CD4-positive, alpha-beta T cell treated with Interleukin-4 for 4 hours (primary cell): ENCODE measurements around the gene SULT1A1.
"Not testable (repeated sequence)": the region's sequence is repeated elsewhere in the genome, so short reads cannot be mapped to it uniquely, and the experiment has no call there.

ENCODE experiments used
- DNase-seq: peaks from one replicate; pipeline ENCODE4 v3.0.0-alpha.2; 2020

The SULT1A1 gene

DNA sequence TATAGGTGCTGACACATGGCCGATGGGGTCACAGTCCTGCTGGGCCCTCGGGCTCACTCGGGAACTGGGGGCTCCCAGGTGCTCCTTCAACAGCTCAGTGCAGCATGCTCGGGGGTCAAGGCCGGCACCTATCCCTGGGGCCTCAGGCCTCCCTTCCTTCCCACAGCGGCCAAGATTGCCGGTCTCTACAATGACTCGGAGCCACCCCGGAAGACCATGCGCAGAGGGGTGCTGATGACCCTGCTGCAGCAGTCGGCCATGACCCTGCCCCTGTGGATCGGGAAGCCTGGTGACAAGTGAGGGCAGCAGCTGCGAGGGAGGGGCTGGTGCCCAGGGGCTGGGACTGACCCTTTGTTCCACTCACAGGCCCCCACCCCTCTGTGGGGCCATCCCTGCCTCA, 19.9 kb downstream of the SULT1A1 start:
- no peak for DNase-seq

DNA sequence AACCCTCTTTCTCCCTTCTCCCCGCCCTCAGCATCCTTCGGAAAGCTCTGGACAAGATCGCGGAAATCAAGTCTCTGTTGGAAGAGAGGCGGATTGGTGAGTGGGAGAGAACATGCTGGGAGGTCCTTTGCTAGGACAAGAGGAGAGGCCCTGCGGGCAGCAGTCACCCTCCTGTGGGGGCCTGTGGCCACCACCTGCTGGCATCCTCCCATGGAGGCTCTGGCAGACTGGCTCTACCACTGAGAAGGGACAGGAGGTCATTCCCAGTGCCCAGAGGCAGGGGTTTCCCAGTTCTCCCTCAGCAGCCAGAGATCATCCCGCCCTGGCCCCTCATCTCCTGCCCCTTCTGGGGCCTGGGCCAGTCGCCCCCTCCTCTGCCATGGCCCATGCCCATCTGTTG, 20.8 kb downstream of the SULT1A1 start:
- no peak for DNase-seq

DNA sequence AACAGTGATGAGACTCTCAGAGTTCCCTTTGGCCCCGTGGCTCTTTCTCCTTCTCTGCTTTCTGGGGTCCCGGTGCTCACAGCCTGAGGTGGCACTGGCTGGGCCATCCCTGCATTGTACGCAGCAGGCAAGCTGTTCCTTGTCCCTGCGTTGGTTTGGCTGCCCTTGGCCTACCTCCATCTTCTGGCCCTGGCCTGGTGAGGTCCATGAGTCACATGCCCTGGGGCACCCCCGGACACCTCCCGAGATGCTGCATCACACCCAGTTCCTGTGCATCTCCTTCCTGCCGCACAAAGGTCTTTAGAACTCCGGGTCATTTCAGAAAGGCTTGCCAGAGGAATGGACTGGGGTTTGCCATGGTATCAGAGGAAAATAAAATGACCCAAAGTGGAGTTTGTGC, 22.5 kb downstream of the SULT1A1 start:
- no peak for DNase-seq

DNA sequence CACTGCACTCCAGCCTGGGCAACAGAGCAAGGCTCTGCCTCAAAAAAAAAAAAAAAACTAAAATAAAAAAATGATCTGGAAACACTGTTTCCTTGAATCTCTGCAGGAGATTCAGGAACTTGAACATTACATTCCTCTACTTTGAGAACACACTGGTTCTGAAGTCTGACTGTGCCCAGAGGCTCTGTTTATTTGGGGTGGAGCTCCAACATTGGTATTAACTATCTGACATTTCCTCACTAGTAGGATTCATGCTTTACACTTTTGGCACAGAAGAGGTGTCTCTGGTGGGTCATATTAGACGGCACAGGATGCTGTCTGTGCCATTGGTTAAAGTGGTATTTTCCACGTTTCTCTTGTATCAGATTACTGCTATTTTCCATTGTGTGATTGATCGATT, 23.4 kb downstream of the SULT1A1 start:
- DNase-seq = no peak

DNA sequence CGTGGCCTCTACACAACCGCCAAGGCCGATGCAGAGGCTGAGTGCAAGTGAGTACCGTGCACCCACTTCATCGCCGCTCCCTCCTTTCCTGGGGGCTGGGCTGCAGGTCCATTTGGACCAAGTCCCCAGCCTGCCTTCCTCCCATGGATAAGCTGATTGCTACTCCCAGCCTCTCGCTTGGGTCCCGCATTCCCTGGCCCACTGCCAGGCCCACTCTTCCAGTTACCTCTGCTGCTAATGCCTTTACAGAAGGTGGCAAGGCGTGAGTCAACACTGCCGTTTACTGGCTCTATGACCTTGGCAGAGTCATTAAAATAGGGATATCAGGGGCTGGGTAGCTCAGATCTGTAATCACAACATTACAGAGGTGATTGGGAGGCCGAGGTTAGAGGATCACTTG, 24.2 kb downstream of the SULT1A1 start:
- no peak for DNase-seq

DNA sequence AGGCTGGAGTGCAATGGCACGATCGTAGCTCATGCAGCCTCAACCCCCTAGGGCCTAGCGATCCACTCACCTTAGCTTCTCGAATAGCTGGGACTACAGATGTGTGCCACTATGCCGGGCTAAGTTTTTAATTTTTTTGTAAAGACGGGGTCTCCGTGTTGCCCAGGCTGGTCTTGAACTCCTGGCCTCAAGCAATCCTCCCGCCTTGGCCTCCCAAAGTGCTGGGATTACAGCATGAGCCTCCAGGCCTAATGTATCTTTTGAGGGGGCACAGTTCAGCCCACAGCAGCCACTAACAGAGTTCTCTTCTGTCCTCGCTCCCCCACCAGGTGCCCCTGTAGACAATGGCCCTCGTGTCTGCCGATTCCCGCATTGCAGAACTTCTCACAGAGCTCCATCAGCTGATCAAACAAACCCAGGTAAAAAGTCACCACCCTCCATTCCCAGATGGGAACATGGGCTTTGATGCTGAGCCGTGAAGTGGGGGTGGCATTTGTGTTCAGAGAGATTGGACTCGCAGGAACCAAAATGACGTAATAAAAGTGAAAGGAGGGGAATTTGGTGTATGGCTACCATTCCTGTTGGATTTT, 29.0 kb downstream of the SULT1A1 start:
- DNase-seq = no peak

DNA sequence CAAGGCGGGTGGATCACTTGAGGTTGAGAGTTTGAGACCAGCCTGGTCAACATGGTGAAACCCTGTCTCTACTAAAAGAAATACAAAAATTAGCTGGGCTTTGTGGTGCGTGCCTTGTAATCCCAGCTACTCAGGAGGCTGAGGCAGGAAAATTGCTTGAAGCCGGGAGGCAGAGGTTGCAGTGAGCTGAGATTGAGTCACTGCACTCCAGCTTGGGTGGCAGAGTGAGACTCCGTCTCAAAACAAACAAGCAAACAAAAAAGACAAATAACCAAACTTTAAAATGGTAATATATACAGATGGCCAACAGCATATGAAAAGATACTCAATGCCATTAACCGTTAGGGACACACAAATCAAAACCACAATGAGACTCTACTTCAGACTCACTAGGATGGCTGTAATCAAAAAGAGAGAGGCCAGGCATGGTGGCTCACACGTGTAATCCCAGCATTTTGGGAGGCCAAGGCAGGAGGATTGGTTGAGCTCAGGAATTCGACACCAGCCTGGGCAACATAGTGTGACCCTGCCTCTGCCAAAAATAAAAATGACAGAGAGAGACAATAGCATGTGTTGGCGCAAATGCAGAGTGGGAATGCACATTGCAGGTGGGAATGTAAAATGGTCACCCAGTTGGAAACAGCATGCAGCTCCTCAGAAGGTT, 34.3 kb downstream of the SULT1A1 start:
- DNase-seq = no peak

DNA sequence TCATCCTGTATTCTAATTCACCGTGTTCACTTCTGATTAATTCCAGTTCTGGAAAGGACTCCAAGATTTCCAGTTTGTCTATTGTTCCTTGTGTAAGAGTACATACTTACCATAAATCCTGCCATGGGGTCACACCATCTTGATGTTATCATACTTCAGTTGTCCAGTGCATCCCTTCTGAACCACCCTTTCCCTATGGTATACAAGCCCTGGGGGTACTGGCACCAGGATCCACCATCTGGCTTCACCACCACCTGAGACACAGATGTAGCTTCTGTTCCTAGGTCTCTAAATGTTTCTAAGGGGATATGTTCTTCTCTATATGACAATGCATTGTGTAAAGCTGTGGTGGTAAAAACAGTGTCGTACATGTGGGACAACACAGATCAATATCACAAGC, 34.9 kb downstream of the SULT1A1 start:
- DNase-seq = no peak

DNA sequence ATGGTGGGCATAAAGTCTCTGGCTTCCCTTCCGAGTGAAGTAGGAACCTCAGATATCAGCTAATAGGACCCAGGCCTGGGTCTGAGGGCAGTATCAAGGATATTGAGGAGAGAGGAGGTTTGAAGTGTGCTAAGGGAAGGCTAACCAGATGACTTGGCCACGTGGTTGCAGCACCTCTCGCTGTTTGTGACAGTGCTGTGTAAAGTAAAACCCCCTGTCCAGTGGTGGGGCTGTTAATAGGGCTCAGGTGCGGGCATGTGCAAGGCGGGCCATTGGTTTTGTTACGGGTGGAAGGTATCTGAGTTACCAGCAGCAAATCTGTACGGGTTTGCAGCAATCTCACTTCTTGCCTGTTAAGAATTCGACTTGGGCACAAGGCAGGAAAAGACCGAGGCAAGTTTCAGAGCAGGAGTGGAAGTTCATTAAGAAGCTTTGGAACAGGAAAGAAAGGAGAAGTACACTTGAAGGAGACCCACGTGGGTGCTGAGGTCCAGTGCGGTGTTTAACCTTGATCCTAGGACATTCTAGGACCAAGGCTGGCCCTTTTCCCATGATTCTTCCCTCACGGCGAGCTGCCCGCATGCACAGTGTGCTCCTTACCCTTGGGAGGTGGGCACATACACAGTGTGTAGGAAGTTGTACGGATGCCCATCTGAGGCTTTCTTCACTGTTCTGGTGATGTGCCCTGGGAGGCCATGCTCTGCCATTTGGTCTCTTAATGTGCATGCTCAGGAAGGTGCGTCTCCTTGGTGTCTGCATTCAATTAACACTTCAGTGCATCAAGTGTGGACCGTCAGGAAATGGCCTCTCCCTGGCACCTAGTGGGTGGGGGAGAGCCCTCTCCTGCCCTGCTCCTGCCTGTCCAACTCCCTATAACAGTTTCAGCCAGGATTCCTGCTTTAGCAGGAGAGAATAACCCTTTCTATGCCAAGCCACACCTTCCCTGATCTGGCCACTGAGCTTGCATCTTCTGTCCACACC, 35.8 kb downstream of the SULT1A1 start:
- DNase-seq = no peak

DNA sequence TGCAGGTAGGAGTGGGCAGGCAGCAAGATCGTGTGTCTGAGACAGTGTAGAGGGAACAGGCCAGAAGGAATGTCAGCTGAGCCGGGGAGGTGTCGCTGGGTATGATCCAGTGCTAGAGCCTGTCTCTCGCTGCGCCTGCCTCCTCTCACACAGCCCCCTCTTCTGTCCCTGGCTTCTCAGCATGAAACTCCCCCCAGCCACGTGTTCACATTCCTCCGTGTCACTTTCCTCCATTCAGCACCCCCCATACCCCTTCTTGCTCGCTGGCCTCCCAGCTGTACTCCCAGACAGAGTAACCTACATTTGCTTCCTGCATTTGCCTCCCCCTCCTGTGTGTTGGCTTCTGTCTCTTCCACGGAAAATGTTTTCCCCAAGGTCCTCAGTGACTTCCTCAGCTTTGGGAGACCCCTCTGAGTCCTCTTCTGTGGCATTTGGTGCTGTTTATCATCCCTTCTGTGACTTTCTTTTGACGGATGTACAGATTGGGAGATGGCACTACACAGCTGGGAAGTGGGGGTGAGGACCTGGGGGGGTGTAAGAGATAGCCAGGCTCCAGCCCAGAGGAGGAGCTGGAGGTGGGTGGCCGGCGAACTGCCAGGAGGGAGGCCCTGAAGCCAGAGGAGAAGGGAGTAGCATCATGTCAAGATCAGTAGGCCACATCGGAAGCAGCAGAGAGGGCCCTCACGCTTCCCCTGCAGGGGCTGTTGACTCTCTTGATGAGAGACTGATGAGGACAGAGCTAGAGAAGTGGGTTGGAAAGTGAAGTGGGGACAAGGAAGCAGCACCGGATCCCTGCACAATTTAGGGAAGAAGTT, 36.9 kb downstream of the SULT1A1 start:
- no peak for DNase-seq

DNA sequence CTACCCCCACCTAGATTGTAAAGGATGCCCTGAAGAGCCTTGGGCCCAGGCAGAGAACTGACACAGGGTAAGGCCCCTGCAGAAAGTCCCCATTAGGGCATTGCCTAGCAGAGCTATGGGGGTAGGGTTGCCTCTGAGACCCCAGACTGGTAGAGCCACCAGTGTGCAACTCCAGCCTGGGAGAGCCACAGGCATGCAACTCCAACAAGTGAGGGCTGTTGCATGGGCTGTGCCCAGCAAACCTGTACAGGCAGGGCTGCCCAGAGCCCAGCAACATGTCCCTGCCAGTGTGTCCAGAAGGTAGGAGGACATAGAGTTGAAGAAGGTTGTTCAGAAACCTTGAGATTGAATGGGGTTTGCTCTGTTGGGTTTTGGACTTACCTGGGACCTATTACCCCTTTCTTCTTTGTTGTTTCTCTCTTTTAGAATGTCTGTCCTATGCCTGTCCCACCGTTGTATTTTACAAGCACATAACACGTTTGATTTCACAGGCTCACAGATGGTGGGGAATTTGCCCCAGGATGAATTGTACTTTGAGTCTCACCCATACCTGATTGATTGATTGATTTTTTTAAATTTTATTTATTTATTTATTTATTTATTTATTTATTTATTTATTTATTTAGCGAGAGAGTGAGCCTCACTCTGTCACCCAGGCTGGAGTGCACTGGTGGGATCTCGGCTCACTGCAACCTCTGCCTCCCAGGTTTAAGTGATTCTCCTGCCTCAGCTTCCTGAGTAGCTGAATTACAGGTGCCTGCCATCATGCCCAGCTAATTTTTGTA, 39.7 kb downstream of the SULT1A1 start:
- DNase-seq = no peak

DNA sequence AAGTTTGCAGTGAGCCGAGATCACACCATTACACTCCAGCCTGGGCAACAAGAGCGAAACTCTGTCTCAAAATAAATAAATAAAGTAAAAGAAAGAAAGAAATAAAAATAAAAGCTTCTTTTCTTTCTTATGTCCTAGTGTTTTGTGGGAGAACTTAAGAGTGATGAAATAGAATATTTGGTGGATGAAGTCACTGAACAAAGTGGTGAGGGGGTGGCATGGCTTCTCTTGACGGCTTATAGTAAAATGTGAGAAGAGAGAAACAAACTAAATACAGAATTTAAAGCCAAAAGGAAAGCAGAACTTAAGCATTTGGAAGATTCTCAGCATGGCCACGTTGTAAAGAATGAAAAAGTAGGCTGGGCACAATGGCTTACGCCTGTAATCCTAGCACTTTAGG, 40.8 kb downstream of the SULT1A1 start:
- DNase-seq = no peak

DNA sequence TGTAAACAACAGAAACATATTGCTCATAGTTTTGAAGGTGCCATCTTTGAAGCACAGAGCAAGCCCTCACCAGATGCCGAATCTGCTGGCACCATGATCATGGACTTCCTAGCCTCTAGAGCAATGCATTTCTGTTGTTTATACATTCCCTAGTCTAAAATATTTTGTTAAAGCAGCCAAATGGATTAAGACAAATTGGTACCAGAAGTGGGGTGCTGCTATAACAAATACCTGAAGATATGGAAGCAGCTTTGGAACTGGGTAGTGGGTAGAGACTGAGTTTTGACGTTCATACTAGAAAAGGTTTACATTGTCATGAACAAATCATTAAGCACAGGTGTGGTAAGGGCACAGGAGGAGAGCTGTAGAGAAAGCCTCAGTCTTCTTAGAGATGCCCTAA, 42.6 kb downstream of the SULT1A1 start:
- DNase-seq = no peak

DNA sequence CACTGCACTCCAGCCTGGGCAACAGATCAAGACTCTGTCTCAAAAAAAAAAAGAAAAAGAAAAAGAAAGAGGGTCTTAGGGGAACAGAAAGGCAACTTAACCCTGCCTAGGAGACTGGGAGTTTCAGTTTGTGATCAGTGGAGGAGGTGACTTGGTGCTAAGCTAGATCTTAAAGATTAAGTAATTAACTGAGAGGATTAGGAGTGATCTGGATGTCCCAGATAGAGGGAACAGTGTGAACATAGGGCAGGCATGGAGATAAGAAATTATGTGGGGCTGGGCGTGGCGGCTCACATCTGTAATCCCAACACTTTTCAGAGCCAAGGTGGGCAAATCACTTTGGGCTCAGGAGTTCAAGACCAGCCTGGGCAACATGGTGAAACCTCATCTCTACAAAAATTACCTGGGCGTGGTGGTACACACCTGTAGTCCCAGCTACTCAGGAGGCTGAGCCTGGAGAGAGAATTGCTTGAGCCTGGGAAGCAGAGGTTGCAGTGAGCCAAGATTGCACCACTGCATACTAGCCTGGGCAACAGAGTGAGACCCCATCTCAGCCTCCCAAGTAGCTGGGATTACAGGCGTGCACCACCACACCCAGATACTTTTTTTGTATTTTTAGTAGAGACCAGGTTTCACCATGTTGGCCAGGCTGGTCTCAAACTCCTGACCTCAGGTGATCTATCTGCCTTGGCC, 43.5 kb downstream of the SULT1A1 start:
- DNase-seq = not testable (repeated sequence)

DNA sequence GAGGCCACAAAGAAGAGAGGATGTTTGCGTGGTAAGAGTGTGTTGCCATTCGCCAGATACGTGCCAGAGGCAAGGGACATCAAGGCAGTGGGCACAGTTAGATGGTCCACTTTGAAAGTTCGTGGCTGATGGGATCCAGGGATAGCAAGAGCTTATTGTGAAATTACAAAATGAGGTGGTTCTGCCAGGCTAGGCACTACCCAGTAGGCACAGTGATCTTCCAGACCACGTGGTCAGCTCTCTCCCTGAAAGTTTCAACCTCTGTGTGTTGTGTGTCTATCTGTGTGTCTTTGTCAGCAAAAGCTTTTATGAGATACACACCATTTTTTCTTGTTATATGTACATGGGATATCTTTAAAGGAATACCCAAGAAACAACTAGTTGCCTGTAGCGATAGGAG, 46.6 kb downstream of the SULT1A1 start:
- no peak for DNase-seq

DNA sequence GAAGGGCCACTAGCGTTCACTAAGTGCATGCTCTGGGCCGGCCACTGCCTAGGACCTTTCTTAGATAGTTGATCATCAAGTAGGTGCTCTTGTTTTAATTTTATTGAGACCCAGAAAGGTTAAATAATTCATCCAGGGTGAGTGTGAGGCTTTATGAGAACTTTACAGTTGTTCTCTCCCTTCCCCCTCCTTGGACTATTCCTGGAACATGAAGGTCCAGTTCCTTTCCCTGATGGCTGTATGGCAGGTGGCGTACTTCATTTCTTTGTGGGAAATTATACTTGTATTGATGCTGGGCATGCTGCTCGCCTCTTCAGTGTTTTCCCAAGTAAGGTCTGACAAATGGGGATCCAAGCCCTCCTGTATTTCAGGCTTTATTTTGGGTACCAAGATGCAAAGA, 47.6 kb downstream of the SULT1A1 start:
- DNase-seq = no peak

DNA sequence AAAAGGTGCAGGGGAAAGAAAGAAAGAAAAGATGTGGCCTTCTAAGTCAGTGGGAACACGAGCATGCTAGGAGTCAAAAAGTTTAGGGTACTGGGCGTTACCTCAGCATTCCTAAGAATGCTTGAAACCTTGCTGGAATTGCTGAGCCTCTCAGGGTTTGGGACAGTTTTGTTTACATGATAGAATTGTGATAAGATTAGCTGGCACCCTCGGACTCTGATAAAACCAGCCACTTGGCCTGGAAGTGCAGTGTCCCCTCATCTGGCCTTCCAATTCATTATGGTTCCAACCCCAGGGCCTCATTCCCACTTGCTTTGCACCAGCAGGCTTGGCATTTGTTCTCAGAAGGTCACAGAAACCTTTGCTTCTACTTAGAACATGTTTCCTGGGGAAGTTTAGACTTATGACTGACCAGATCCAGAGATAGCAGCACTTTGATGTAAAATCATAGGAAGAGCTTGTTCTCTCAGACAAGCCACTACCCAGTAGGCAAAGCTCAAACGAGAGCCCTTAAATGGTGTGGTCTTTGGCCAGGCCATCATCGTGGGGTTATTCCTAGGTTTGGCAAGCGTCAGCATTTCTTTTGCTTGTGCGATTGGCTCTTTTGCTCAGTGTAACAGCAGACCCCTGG, 48.2 kb downstream of the SULT1A1 start:
- DNase-seq = no peak

DNA sequence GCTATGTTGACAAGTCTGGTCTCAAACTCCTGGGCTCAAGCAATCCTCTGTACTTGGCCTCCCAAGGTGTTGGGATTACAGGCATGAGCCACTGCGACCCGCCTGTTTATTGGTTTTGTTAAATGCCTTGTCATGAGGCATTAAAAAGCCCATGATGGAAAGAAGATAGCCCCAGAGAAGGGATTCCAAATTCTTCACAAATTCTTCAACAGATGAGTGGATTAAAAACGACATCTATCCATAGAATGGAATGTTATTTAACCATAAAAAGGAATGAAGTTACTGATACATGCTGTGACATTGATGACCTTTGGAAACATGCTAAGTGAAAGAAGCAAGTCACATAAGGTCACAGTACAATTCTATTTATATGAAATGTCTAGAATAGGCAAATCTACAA, 51.4 kb downstream of the SULT1A1 start:
- no peak for DNase-seq

DNA sequence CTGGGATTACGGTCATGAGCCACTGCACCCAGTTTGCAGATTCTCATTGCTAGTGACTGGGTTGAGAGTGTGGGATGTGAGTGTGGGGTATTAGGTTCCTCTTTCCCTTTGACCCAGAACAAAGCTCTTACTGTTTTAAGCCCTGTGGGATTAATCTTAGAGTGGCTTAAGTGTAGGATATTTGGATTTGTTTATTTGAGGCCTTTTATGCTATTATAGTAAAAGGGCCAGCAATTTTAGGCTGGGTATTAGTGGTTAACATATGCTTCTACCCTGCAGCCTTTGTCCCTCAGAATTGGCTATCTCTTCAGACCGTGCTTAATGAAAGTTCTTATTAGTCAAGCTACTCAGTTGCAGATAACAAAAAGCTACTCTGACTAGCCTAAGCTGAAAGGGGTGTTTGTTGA, 52.9 kb downstream of the SULT1A1 start:
- DNase-seq = no peak

DNA sequence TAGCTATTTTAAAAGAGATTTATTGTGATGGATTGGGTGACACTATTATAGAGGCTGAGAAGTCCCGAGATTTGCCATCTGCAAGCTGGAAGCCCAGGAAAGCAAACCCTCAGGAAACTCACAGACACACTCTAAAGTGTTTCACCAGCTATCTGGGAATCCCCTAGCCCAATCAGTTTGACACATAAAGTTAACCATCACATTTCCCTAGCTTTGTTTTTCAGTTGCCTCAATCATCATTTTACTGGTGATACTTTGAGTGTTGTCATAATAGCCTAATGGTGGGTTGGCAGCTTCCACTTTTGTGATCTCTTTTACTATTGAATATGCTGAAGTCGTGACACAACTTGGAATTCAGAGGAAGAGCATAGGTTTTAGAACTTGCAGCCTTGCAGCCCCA, 54.3 kb downstream of the SULT1A1 start:
- DNase-seq = no peak
